ENCODE data around the gene FAM174A.
"Not testable (repeated sequence)": the region's sequence is repeated elsewhere in the genome, so short reads cannot be mapped to it uniquely, and the experiment has no call there.

The FAM174A gene

DNA sequence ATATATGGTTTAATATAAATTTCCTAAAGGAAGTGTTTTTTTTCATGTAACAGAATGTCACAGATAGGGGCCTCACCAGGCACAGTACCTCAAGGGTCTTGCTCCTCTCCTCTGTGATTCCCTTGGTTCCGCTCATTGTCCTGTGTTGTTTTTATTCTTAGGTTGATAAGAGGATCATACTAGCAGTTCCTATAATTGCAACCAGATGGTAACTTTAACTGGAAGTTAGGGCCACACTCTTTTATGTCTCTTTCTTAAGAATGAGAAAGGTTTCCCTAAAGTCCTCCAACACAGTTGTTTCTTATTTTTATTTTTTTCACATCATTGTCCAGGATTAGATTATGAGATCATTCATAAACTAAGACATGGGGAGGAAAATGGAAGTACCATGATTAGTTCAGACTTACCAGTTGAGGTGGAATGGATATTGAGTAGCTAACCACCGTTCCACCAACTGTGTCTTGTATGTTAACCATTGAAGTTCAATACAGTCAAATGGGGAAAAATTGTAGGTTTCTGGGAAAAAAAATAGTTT lies 41.1 kb downstream of the FAM174A start:
- DNase-seq = no peak

GRCh38 chr5:100577506-100577905 lies 42.3 kb downstream of the FAM174A start:
- no peak for DNase-seq

DNA sequence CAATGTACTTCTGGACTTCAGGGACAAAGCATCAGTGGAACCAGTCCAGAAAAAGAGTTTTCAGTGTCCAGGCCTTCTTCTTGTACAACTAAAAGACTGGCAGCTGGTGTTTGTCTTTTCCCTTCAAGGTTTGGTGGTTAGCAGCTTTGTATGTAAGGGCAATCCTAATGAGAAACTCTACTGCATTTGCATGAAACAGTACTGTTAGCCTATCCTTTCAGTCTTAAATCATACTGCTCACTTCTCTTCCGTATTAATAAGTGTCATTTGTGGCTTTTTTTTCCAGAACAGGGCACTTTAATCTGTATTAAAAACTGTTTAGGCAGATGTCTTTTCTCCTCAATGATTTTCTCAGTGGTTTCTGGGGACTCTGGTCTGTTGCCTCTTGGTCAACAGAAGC lies 48.9 kb downstream of the FAM174A start:
- no peak for DNase-seq

- DNase-seq = no peak
These were observed 49.7 kb downstream of the FAM174A start for GRCh38 chr5:100584889-100585288.

DNA sequence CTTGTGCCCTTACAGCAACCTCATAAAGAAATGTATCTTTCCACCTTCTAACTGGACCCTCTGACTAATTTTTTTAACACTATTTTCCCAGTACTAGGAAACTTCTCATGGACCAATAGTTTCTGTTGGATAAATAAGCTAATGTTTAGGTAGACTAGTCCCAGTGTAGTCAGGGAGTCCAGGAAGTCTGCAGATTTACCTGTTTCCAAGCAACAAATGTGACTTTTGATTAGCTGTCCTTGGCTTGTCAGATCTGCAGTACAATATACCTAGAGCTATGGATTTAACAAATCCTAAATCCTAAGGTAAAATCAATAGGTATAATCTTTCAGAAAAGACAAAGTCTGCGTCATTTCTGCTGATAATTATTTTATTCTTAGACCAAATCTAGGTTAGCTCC lies 55.7 kb downstream of the FAM174A start:
- DNase-seq = no peak

GRCh38 chr5:100595152-100595811 lies 60.1 kb downstream of the FAM174A start:
- DNase-seq = no peak

DNA sequence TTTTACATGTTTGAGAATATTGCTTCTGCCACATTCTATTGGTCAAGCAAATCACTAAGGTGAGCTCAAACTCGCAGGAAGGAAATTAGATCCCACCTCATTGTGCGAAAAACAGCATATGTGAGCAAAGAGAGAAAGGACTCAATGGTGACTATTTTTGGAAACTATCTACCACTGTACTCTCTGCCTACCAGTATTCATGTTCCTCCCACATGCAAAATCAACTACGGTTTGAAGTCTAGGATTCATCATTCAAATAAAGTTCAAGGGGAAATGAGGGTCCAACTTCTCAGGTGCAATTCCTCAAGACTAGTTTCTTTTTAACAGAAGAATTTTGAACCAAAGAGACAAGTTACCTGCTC lies 60.6 kb downstream of the FAM174A start:
- no peak for DNase-seq

DNA sequence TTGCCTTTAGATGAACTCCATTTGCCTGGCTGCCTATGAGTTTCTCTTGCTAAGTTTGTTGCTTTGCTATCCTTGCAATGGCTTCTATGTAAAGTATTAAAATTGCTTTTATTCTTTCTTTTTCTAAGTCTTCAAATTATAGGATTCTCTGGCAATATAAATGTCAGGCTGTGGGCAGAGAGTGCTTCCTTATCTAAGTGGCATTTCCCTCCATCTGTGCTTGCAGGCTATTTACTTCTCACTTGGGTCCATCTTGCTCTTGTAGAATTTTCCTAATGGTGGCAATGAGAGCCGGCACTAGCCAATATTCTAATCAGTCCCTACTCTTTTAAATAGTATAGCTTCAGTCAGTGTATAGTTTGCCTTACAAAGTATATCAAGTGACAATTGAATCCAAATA lies 63.3 kb downstream of the FAM174A start:
- DNase-seq = no peak

DNA sequence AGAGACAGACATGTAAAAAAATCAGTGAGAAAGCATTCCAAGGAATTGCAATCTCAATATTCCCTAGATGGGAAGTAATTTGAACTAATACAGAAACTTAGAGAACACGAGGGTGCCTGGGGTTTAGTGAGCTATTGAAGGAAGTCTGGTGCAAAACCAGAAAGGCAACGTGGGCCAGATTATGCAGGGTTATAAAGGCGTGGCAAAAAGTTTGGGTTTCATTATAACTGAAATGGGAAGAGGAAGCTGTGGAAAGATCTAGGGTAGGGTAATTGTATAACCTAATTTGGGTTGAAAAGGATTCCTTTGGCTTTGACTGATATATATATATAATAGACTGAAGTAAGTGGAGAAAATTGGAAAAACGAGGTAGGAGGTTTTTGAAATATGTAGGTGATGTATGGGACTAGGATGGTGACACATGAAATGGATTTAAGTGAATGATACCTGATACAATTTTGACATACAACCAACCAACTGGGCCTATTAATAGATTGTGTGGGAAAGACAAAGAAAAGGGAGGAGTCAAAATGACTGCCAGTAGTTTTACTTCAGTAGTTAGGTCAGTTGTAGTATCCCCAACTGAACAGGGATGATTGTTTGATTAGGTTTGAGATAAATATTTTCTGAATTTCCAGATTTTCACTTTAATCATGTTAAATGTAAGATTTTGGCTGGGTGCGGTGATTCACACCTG lies 65.3 kb downstream of the FAM174A start:
- DNase-seq = no peak

GRCh38 chr5:100603141-100603540 lies 68.0 kb downstream of the FAM174A start:
- DNase-seq = no peak

DNA sequence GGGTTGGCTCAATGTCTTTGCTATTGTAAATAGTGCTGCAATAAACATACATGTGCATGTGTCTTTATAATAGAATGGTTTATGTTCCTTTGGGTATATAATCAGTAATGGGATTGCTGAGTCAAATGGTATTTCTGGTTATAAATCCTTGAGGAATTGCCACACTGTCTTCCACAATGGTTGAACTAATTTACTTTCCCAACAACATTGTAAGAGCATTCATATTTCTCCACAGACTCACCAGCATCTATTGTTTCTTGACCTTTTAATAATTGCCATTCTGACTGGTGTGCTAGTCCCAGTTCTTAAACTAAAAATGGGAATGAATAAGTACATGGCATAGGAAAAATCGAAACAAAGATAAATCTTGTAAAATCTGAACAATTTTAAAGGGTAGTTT lies 68.8 kb downstream of the FAM174A start:
- DNase-seq = not testable (repeated sequence)

GRCh38 chr5:100609594-100609993 lies 74.4 kb downstream of the FAM174A start:
- DNase-seq = no peak

GRCh38 chr5:100614308-100614707 lies 79.1 kb downstream of the FAM174A start:
- no peak for DNase-seq

DNA sequence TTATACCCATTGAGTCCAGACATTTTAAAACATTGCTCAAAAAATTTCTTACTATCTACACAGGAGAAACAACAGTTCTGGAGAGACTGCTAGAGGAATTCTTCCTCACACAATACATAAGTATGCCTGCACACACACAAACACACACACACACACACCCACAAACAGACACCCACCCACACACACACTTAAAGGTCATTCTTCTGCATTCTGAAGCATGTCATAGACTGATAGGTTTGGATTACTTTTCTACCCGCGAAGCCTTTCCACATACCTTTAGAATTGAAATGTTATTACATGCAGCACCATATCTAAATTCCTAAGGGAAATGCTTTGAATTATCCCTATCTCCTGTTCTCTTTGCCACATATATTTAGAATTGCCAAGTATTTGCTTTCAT lies 80.2 kb downstream of the FAM174A start:
- no peak for DNase-seq

GRCh38 chr5:100616291-100616690 lies 81.1 kb downstream of the FAM174A start:
- DNase-seq = no peak

DNA sequence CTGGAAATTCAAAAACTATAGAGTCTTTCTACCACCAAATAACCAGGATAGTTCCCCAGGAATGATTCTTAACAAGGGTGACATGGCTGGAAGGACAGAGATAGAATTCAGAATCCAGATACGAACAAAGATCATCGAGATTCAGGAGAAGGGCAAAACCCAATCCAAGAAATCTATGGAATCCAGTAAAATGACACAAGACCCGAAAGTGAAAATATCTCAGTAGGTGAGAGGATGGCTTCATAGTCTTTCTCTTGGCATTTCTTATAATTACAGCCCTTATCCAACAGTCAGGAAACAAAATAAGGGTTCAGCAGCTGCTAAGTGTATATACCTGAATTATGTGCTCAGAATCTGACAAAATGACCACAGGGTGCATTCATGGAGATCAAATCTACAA lies 81.8 kb downstream of the FAM174A start:
- DNase-seq = no peak

DNA sequence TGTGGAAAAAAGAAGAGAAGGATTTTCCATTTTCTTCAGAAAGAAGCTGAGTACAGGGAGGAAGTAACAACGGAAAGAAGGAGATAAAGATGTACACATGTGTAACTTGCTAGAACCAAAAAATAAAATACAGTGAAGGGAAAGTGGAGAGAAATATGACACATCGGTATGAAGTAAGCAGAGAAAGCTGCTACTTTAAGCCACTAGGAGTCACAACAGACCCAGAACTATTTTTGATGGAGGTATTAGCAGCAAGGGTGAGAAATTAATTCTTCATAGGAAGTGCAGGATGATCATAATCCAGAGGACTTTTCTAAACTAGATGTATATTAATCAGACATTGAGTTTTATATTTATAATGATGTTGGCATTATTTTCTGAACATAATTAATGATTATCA lies 88.5 kb downstream of the FAM174A start:
- no peak for DNase-seq

GRCh38 chr5:100634937-100635534 lies 99.9 kb downstream of the FAM174A start:
- DNase-seq = no peak
